ENCODE measurements around the gene RTF2.
"Not testable (repeated sequence)": the region's sequence is repeated elsewhere in the genome, so short reads cannot be mapped to it uniquely, and the experiment has no call there.

- not testable (repeated sequence) for TF ChIP-seq CTCF (conservative IDR thresholded peaks at IDR 0.05; ENCODE audit: low read length); EZH2phosphoT487 (IDR thresholded peaks at IDR 0.05; ENCODE audit: borderline replicate concordance)
Measured at GRCh38 chr20:56520746-56521354, 52.4 kb downstream of the RTF2 start.

All from Loucy (cell line).